HT1080 (cell line): ENCODE results near the gene FAM111A. TPM values are rescaled to one million over a fixed set of nuclear protein-coding genes. Genes with fewer than 3 reads are reported as not detected.

Experiments used
- DNase-seq: peaks from one replicate; pipeline ENCODE4 v3.0.0-alpha.2; 2015; ENCODE audit warnings: low read depth
- total RNA-seq: library from RNA; depleted of rRNA; stranded (reverse); fragments of >200 nt; shearing (Covaris generic); gene quantifications from 2 replicates; pipeline ENCODE4 v1.2.3, GENCODE V29; 2014; rRNA removed

Gene FAM111A
- total RNA-seq, 1 experiment from 2014 or later: 48.0 TPM

GRCh38 chr11:59198726-59199125, 56.1 kb downstream of the FAM111A start:
- DNase-seq: no peak

- DNase-seq: no peak
These were observed 57.1 kb downstream of the FAM111A start for GRCh38 chr11:59199546-59200422.

DNA sequence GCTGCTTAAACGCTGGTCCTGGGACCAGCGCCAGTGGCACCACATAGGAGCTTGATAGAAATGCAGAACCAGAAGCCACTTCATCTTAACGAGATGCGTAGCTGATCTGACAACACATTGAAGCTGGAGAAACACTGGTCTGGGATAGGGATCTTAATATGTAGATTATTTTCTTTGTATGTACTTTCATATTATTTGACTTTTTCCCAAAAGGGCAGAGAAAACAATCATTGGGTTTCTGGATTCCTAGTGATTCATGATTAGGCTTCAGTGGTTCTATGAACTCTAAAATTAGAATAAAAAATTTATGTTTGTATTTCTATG, 57.7 kb downstream of the FAM111A start:
- DNase-seq: no peak

- DNase-seq: no peak
These were observed 58.7 kb downstream of the FAM111A start for GRCh38 chr11:59201353-59201752.

Other genes with a start within 250 kb of the FAM111A start
- 1.0 and 2.6 TPM in 2 replicates for gene GLYATL1, start 203.4 kb upstream of the FAM111A start, total RNA-seq
- gene GLYATL1B, start 56.5 kb upstream of the FAM111A start, total RNA-seq: not detected in 2 replicates
- 22.5 and 25.4 TPM in 2 replicates for gene FAM111B, start 35.6 kb upstream of the FAM111A start, total RNA-seq
- gene DTX4, start 29.3 kb downstream of the FAM111A start, total RNA-seq: 1.2 and 2.8 TPM in 2 replicates
- not detected in 2 replicates for gene MPEG1, start 70.1 kb downstream of the FAM111A start, total RNA-seq
- gene OR5AN1, start 216.0 kb downstream of the FAM111A start, total RNA-seq: not detected in 2 replicates